Right lobe of liver (tissue), 6 donors: ENCODE measurements around the gene GNRH2. TPM values are rescaled to one million over a fixed set of nuclear protein-coding genes. Genes with fewer than 3 reads are reported as not detected.
A peak's percentile ranks its signal among the peaks of the same experiment; 100 is the strongest.

ENCODE experiments used
- ATAC-seq, 4 donors: fragments of 200-7000 bp; cut with Tn5 transposase; one replicate each; pipeline ENCODE4 v1.9.1; 2020; ENCODE audit warnings: mild to moderate bottlenecking in 4 of 4, moderate library complexity in 4 of 4
- DNase-seq, 3 donors: peaks; one replicate each; pipeline ENCODE4 v3.0.0-alpha.2; 2020
- H3K27ac ChIP-seq, 3 donors: fragments of 200-600 bp; one replicate each; pipeline ENCODE4 v1.8.0; 2022
- H3K27me3 ChIP-seq, 2 donors: fragments of 200-600 bp; one replicate each; pipeline ENCODE4 v1.8.0; 2022
- H3K36me3 ChIP-seq, 4 donors: fragments of 200-600 bp; sonication (generic) in 1 of 4; one replicate each; pipeline versions ENCODE4 v1.5.1 to v1.8.0; 2017 to 2022; ENCODE audit warnings: control low read depth in 1 of 4
- H3K4me1 ChIP-seq, 4 donors: fragments of 200-600 bp; sonication (generic) in 1 of 4; one replicate each; pipeline versions ENCODE4 v1.5.1 to v1.8.0; 2017 to 2022; ENCODE audit warnings: control low read depth in 1 of 4
- H3K4me3 ChIP-seq, 3 donors: fragments of 200-600 bp; one replicate each; pipeline ENCODE4 v1.8.0; 2022
- H3K9me3 ChIP-seq, 4 donors: fragments of 200-600 bp; sonication (generic) in 1 of 4; one replicate each; pipeline versions ENCODE4 v1.5.1 to v1.8.0; 2017 to 2022; ENCODE audit warnings: control low read depth in 1 of 4
- POLR2A ChIP-seq: fragments of 450-650 bp; IDR thresholded peaks from one replicate; pipeline ENCODE4 v1.6.1; 2017; ENCODE audit warnings: antibody characterized with exemption, mild to moderate bottlenecking
- WGBS: methylation state at CpG from one replicate; pipeline ENCODE4 v1.1.6; 2018; ENCODE audit warnings: low coverage, low lambda C conversion rate; ENCODE audit not compliant: insufficient coverage; ENCODE audit errors: missing lambda C conversion rate; 5-methylcytosine and 5-hydroxymethylcytosine counted together
- intact Hi-C, 2 donors: fragments of 100-400 bp; cut with DNase I; formaldehyde crosslinking; loops; one replicate each; pipeline versions ENCODE4 v1.11.2 to v1.14.1; 2022
- total RNA-seq, 6 experiments: library from RNA; depleted of rRNA in 2 of 6; stranded (reverse); fragments of >200 nt in 2 of 6; fragmentation: NEBNext Ultra II Directional in 3 of 6; extraction: Animal tissue kit (Norgen Biotek cat#: 25700) in 3 of 6; gene quantifications; one replicate each; pipeline versions ENCODE4 v1.1.0 to v1.2.4, GENCODE V29; 2016 to 2023
- TF ChIP-seq, protein P1 (sequence below), 4 donors: fragments of 200-600 bp in 3 of 4; fragments of 450-650 bp in 1 of 4; IDR thresholded peaks; one replicate each; pipeline versions ENCODE4 v1.5.1 to v1.8.0; 2016 to 2022; ENCODE audit warnings: antibody characterized with exemption in 4 of 4, mild to moderate bottlenecking in 2 of 4
- donor health status: DM: no; HTN: yes; CAD: no.
- donor health status: DM: no; HTN: no; CAD: no.
- donor health status: DM: no; HTN: no; CAD: no.
- donor health status: DM: no; HTN: yes; CAD: no.
- donor health status: DM: no; HTN: yes; CAD: no.

Gene GNRH2
- total RNA-seq, 6 experiments from 2014 or later = 0.55 to 0.81 (median 0.66) TPM; not detected in 3

DNA sequence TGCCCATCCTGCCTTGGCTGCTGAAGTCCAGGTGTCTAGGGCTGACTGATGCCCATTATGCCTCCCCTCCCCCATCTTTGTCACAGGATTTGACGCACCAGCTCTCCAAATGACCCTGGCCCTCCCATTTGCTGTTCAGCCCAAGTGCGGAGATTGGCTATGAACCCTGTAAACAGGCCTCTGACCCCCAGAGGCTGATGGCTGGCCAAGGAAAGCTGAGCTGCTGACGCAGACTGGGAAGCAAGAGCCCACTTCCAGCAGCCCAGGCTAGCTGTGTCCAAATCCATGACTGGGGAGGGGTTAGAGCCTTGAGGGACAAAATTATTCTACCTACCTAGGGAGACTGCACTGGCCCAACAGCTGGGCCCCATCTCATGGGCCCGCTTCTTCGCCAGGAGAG, 797 bp upstream of the GNRH2 start:
- Histone ChIP-seq H3K4me3 (peak overlapping the region in 1 of 3 donors; percentile 31), H3K4me1 (peaks cover 0 to 23% (median 5%) of the 10 kb centered on the region in 4 donors), H3K27ac (peak overlapping the region in 2 of 3 donors; percentile 50 to 83), H3K36me3 (peaks cover 0 to 6% (median 0%) of the 10 kb centered on the region in 4 donors), H3K9me3 (no peaks in the 10 kb centered on the region), H3K27me3 (no peaks in the 10 kb centered on the region)
- ATAC-seq = peak in 3 of 4 donors; percentile 10 to 45 (median 12)
- WGBS = no CpG with 5 or more reads among the region's 5 CpGs
- intact Hi-C loops = loop anchor here in 1 of 2 donors (10.0 kb wide), 1 partner anchor 72 kb away; no protein-coding TSS in a partner anchor
- TF ChIP-seq POLR2A = no peak
- TF ChIP-seq, protein P1, sequence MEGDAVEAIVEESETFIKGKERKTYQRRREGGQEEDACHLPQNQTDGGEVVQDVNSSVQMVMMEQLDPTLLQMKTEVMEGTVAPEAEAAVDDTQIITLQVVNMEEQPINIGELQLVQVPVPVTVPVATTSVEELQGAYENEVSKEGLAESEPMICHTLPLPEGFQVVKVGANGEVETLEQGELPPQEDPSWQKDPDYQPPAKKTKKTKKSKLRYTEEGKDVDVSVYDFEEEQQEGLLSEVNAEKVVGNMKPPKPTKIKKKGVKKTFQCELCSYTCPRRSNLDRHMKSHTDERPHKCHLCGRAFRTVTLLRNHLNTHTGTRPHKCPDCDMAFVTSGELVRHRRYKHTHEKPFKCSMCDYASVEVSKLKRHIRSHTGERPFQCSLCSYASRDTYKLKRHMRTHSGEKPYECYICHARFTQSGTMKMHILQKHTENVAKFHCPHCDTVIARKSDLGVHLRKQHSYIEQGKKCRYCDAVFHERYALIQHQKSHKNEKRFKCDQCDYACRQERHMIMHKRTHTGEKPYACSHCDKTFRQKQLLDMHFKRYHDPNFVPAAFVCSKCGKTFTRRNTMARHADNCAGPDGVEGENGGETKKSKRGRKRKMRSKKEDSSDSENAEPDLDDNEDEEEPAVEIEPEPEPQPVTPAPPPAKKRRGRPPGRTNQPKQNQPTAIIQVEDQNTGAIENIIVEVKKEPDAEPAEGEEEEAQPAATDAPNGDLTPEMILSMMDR (IDR thresholded peaks at IDR 0.05) = no peak
- DNase-seq = peak; percentile 48 to 87 (median 86)

DNA sequence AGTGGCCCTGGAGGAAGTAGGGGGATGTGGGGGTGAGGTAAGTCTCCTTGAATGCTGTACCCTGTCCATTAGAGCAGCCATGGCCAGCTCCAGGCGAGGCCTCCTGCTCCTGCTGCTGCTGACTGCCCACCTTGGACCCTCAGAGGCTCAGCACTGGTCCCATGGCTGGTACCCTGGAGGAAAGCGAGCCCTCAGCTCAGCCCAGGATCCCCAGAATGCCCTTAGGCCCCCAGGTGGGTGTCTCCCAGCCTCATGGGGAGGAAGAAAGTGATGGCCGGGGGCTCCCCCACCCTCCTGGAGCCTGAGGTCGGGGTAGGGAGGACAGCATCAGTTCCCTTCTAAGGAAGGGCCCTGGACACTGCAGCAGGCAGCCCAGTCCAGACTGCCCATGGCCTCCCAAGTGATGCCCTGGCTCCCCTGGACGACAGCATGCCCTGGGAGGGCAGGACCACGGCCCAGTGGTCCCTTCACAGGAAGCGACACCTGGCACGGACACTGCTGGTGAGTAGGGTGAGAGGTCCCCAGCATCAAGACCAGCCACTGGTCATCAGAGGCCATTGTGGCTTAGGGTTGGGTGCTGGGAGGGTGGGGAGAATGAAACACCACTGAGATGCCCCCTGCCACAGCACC, 1.0 kb downstream of the GNRH2 start:
- Histone ChIP-seq H3K4me1 (peaks cover 0 to 27% (median 5%) of the 10 kb centered on the region in 4 donors), H3K27me3 (no peaks in the 10 kb centered on the region), H3K4me3 (no peak overlapping the region), H3K36me3 (peaks cover 0 to 21% (median 9%) of the 10 kb centered on the region in 4 donors), H3K9me3 (no peaks in the 10 kb centered on the region), H3K27ac (no peak overlapping the region)
- DNase-seq = no peak
- intact Hi-C loops = loop anchor here in 1 of 2 donors (10.0 kb wide), 1 partner anchor 70 kb away; no protein-coding TSS in a partner anchor
- WGBS = no CpG with 5 or more reads among the region's 8 CpGs
- ATAC-seq = no peak
- TF ChIP-seq POLR2A = no peak
- TF ChIP-seq, protein P1 (IDR thresholded peaks at IDR 0.05) = no peak

DNA sequence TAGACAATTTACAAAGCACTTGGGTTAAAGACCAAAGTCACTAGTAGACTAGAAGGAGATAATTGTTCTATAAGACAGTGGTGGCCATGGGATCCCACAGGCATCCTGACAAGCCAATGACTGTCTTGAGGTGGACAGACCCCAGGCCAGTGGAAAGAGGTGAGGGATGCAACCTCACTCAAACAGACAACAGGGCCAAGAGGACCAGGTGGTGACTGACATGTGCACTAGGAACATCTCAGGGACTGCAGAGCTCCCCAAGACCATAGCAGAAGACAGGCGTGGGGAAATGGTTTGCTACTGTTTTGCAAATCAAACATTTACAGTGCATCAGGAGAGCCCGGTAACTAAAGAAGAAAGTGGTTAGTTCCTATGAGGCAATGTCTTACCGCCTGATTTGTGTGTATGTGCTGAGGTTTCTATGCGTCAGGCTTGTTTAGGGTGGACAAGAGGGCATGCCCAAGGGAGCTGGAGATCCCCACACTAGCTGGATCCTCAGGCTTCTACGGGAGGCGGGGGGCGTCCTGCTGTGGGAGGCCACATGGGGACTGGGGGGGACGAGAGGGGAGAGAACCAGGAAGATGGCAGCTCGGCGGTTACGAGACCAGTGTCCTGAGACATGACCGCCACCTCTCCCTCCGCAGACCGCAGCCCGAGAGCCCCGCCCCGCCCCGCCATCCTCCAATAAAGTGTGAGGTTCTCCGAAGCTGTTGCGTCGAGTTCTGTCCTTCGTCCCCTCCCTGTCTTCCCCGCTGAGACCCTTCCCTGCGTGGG, 1.8 kb downstream of the GNRH2 start:
- DNase-seq (peak in 1 of 3 donors; percentile 90), ATAC-seq (peak; percentile 60 to 76 (median 71))
- 8% methylated on average over 6 of the region's 24 CpGs for WGBS
- H3K4me1 ChIP-seq = peaks cover 0 to 27% (median 5%) of the 10 kb centered on the region in 4 donors
- intact Hi-C loops = loop anchor here in 1 of 2 donors (10.0 kb wide), 1 partner anchor 70 kb away; no protein-coding TSS in a partner anchor
- no peaks in the 10 kb centered on the region for H3K27me3 ChIP-seq
- no peak for TF ChIP-seq POLR2A
- TF ChIP-seq, protein P1 (IDR thresholded peaks at IDR 0.05) = no peak
- peaks cover 0 to 26% (median 12%) of the 10 kb centered on the region in 4 donors for H3K36me3 ChIP-seq
- peak overlapping the region; percentile 81 to 98 (median 86) for H3K4me3 ChIP-seq
- H3K9me3 ChIP-seq = no peaks in the 10 kb centered on the region
- peak overlapping the region; percentile 63 to 86 (median 77) for H3K27ac ChIP-seq

GRCh38 chr20:3045816-3046676, 2.6 kb downstream of the GNRH2 start, which contains the start of gene MRPS26:
Gene MRPS26 (plus strand): TSS chr20:3046052. CDS start chr20:3046069, 17 bp downstream.
- intact Hi-C loops = loop anchor here in 1 of 2 donors (10.0 kb wide), 1 partner anchor 69 kb away; no protein-coding TSS in a partner anchor
- DNase-seq (peak; percentile 95 to 96 (median 95)), ATAC-seq (peak; percentile 81 to 93 (median 87))
- Histone ChIP-seq H3K27me3 (no peaks in the 10 kb centered on the region), H3K4me3 (peak within 1 kb of the TSS; percentile 81 to 98 (median 86)), H3K27ac (peak within 1 kb of the TSS; percentile 63 to 86 (median 77)), H3K36me3 (peaks cover 0 to 26% (median 12%) of the 10 kb centered on the region in 4 donors), H3K4me1 (peaks cover 0 to 27% (median 5%) of the 10 kb centered on the region in 4 donors), H3K9me3 (no peaks in the 10 kb centered on the region)
- WGBS = 0% methylated on average over 10 of the region's 104 CpGs
- TF ChIP-seq, protein P1 (IDR thresholded peaks at IDR 0.05) = no peak
- peak; percentile 83 for TF ChIP-seq POLR2A
